H1 (cell line): ENCODE measurements around the gene GRB14. TPM values are rescaled to one million over a fixed set of nuclear protein-coding genes. Genes with fewer than 3 reads are reported as not detected.

Source experiments
- CTCF ChIA-PET: fragments of 300-600 bp; sonication (Branson Sonifier 250); formaldehyde crosslinking; loops from one replicate; lab custom pipeline; 2021; ENCODE audit not compliant: partially characterized antibody; lab: Charles Lee
- POLR2A ChIA-PET: fragments of 300-600 bp; sonication (Branson Sonifier 250); formaldehyde crosslinking; loops from one replicate; lab custom pipeline; 2021; ENCODE audit warnings: inconsistent platforms; ENCODE audit not compliant: partially characterized antibody; lab: Charles Lee
- DNase-seq, 2 experiments: peaks; one replicate each; pipeline versions ENCODE4 v3.0.0 to v3.0.0-alpha.2; 2010 to 2022; ENCODE audit warnings: low spot score in 2 of 2, low read depth in 1 of 2, mixed read lengths in 1 of 2
- FAIRE-seq: peaks from 2 replicates; lab custom pipeline; 2011; peaks lifted over from hg19 to GRCh38; lab: Jason Lieb, UNC
- H2AFZ ChIP-seq: 2 replicates; pipeline ENCODE4 v1.8.1; 2012; ENCODE audit warnings: low read length, inconsistent platforms
- H2AK5ac ChIP-seq: 2 replicates; pipeline ENCODE4 v1.6.1; 2013; ENCODE audit warnings: low read depth, low read length
- H2BK120ac ChIP-seq: replicated peaks from 2 replicates; pipeline ENCODE3; 2013; ENCODE audit warnings: low read depth, low read length, inconsistent platforms
- H2BK12ac ChIP-seq: 2 replicates; pipeline ENCODE4 v1.6.1; 2013; ENCODE audit warnings: low read depth, low read length
- H2BK15ac ChIP-seq: 2 replicates; pipeline ENCODE4 v1.6.1; 2013; ENCODE audit warnings: low read length
- H2BK20ac ChIP-seq: 2 replicates; pipeline ENCODE4 v1.6.1; 2013; ENCODE audit warnings: low read length
- H2BK5ac ChIP-seq: 2 replicates; pipeline ENCODE4 v1.6.1; 2013; ENCODE audit warnings: low read depth, low read length
- H3K14ac ChIP-seq: 2 replicates; pipeline ENCODE4 v1.6.1; 2013; ENCODE audit warnings: inconsistent platforms; ENCODE audit not compliant: insufficient read length
- H3K18ac ChIP-seq: 2 replicates; pipeline ENCODE4 v1.6.1; 2013; ENCODE audit warnings: low read length; ENCODE audit errors: extremely low read depth
- H3K23ac ChIP-seq: 2 replicates; pipeline ENCODE4 v1.6.1; 2013; ENCODE audit warnings: inconsistent platforms; ENCODE audit not compliant: insufficient read length
- H3K23me2 ChIP-seq: 2 replicates; pipeline ENCODE4 v1.6.1; 2013; ENCODE audit warnings: low read depth, low read length
- H3K27ac ChIP-seq: 2 replicates; pipeline ENCODE4 v1.6.1; 2011; ENCODE audit warnings: low read depth, low read length, inconsistent platforms
- H3K27me3 ChIP-seq, 4 experiments: replicated peaks in 1 of 4; 1 replicate in 1 of 4; 2 replicates in 3 of 4; pipeline versions ENCODE4 v1.6.1 to v1.8.1; 2011 to 2013; ENCODE audit warnings: low read length in 3 of 4, mild to moderate bottlenecking in 3 of 4, inconsistent platforms in 2 of 4, mixed read lengths in 2 of 4, moderate library complexity in 1 of 4; ENCODE audit not compliant: control insufficient read depth in 3 of 4, insufficient read depth in 3 of 4; ENCODE audit errors: extremely low read depth in 1 of 4
- H3K36me3 ChIP-seq, 4 experiments: 2 replicates each; pipeline versions ENCODE4 v1.6.1 to v1.8.1; 2011 to 2013; ENCODE audit warnings: mild to moderate bottlenecking in 4 of 4, low read length in 3 of 4, moderate library complexity in 2 of 4, control low read depth in 1 of 4, inconsistent platforms in 1 of 4; ENCODE audit not compliant: insufficient read depth in 4 of 4, control insufficient read depth in 2 of 4
- H3K4ac ChIP-seq: replicated peaks from 2 replicates; pipeline ENCODE3; 2013; ENCODE audit warnings: low read length, low read depth, mixed read lengths, inconsistent platforms; ENCODE audit not compliant: insufficient read length
- H3K4me1 ChIP-seq, 4 experiments: replicated peaks in 1 of 4; 1 replicate in 1 of 4; 2 replicates in 3 of 4; pipeline versions ENCODE4 v1.6.1 to v1.8.1; 2011 to 2013; ENCODE audit warnings: low read length in 3 of 4, inconsistent platforms in 2 of 4, mixed read lengths in 1 of 4; ENCODE audit not compliant: insufficient read depth in 4 of 4, control insufficient read depth in 3 of 4
- H3K4me2 ChIP-seq, 2 experiments: 2 replicates each; pipeline versions ENCODE4 v1.6.1 to v1.8.1; 2011 to 2013; ENCODE audit warnings: low read depth in 2 of 2, low read length in 2 of 2, control low read depth in 1 of 2, inconsistent platforms in 1 of 2, mild to moderate bottlenecking in 1 of 2; ENCODE audit not compliant: insufficient read depth in 1 of 2
- H3K4me3 ChIP-seq, 4 experiments: fragments of 200-600, 300-600 bp in 1 of 4; sonication (generic), shearing (Covaris generic), sonication (Bioruptor Twin) in 1 of 4; 2 replicates each; pipeline versions ENCODE4 v1.5.1 to v1.8.1; 2011 to 2016; ENCODE audit warnings: low read length in 4 of 4, low read depth in 3 of 4, control low read depth in 2 of 4, inconsistent platforms in 2 of 4, mild to moderate bottlenecking in 2 of 4, mixed read lengths in 1 of 4, moderate library complexity in 1 of 4; ENCODE audit not compliant: insufficient read depth in 2 of 4; ENCODE audit errors: extremely low read depth in 1 of 4
- H3K56ac ChIP-seq: replicated peaks from 2 replicates; pipeline ENCODE3; 2013; ENCODE audit warnings: low read depth, mild to moderate bottlenecking, mixed read lengths, low read length, inconsistent platforms; ENCODE audit not compliant: insufficient read length
- H3K79me1 ChIP-seq: 2 replicates; pipeline ENCODE4 v1.6.1; 2013; ENCODE audit warnings: low read depth, low read length, control low read depth
- H3K79me2 ChIP-seq, 2 experiments: 2 replicates each; pipeline versions ENCODE4 v1.6.1 to v1.8.1; 2012 to 2013; ENCODE audit warnings: low read length in 2 of 2, mild to moderate bottlenecking in 2 of 2, inconsistent platforms in 1 of 2; ENCODE audit not compliant: insufficient read depth in 2 of 2, control insufficient read depth in 1 of 2
- H3K9ac ChIP-seq, 4 experiments: replicated peaks in 1 of 4; 1 replicate in 1 of 4; 2 replicates in 3 of 4; pipeline versions ENCODE4 v1.6.1 to v1.8.1; 2011 to 2013; ENCODE audit warnings: low read depth in 3 of 4, low read length in 3 of 4, control low read depth in 2 of 4, mild to moderate bottlenecking in 2 of 4, moderate library complexity in 2 of 4, inconsistent platforms in 1 of 4; ENCODE audit errors: extremely low read depth in 1 of 4
- H3K9me3 ChIP-seq, 2 experiments: 2 replicates each; pipeline versions ENCODE4 v1.6.1 to v1.8.1; 2012 to 2013; ENCODE audit warnings: mild to moderate bottlenecking in 2 of 2, moderate library complexity in 2 of 2, control low read depth in 1 of 2, inconsistent platforms in 1 of 2, low read depth in 1 of 2, low read length in 1 of 2, mixed read lengths in 1 of 2; ENCODE audit not compliant: insufficient read depth in 2 of 2
- H4K20me1 ChIP-seq, 2 experiments: replicated peaks in 1 of 2; 2 replicates each; pipeline versions ENCODE3 to v1.8.1; 2011 to 2013; ENCODE audit warnings: inconsistent platforms in 2 of 2, low read length in 2 of 2, mild to moderate bottlenecking in 1 of 2; ENCODE audit not compliant: insufficient read depth in 2 of 2, control insufficient read depth in 1 of 2
- H4K5ac ChIP-seq: 2 replicates; pipeline ENCODE4 v1.6.1; 2013; ENCODE audit warnings: low read length, low read depth, mixed read lengths, inconsistent platforms; ENCODE audit not compliant: insufficient read length
- H4K8ac ChIP-seq: 2 replicates; pipeline ENCODE4 v1.8.0; 2013; ENCODE audit warnings: mild to moderate bottlenecking, moderate library complexity, low read length, inconsistent platforms; ENCODE audit not compliant: insufficient read depth; ENCODE audit errors: extremely low read depth
- H4K91ac ChIP-seq: replicated peaks from 2 replicates; pipeline ENCODE3; 2013; ENCODE audit warnings: low read length, mixed read lengths, inconsistent platforms; ENCODE audit not compliant: insufficient read length
- BCL11A ChIP-seq, 2 experiments: IDR thresholded peaks; one replicate each; pipeline ENCODE4 v1.6.1; 2011; ENCODE audit warnings: low read depth in 2 of 2, low read length in 2 of 2, mild to moderate bottlenecking in 2 of 2
- CEBPB ChIP-seq: IDR thresholded peaks from 2 replicates; pipeline ENCODE4 v1.6.1; 2012; ENCODE audit warnings: low read depth, low read length
- EP300 ChIP-seq, 2 experiments: IDR thresholded peaks; 1 replicate in 1 of 2; 2 replicates in 1 of 2; pipeline ENCODE4 v1.6.1; 2011 to 2012; ENCODE audit warnings: low read depth in 2 of 2, low read length in 2 of 2, mild to moderate bottlenecking in 2 of 2, borderline replicate concordance in 1 of 2, inconsistent platforms in 1 of 2, moderate library complexity in 1 of 2
- JUN ChIP-seq: IDR thresholded peaks from 2 replicates; pipeline ENCODE4 v1.6.1; 2011; ENCODE audit warnings: low read depth, mild to moderate bottlenecking, improper control_type of control experiment, low read length
- MAFK ChIP-seq: IDR thresholded peaks from 2 replicates; pipeline ENCODE4 v1.6.1; 2012; ENCODE audit warnings: low read depth, mild to moderate bottlenecking, improper control_type of control experiment, low read length
- NRF1 ChIP-seq: IDR thresholded peaks from 2 replicates; pipeline ENCODE4 v1.6.1; 2011; ENCODE audit warnings: mild to moderate bottlenecking, low read depth, low read length, improper control_type of control experiment
- SIX5 ChIP-seq: IDR thresholded peaks from 2 replicates; pipeline ENCODE4 v1.6.1; 2011; ENCODE audit warnings: mild to moderate bottlenecking, low read depth, low read length
- TAF1 ChIP-seq: IDR thresholded peaks from 2 replicates; pipeline ENCODE4 v1.6.1; 2011; ENCODE audit warnings: mild to moderate bottlenecking, low read depth, low read length
- TAF7 ChIP-seq: optimal IDR thresholded peaks from 2 replicates; pipeline ENCODE3; 2011; ENCODE audit warnings: low read depth, mild to moderate bottlenecking, inconsistent platforms, low read length, moderate library complexity, borderline replicate concordance
- whole genome bisulfite sequencing, 2 experiments: shearing (Covaris generic) in 1 of 2; methylation state at CpG; one replicate each; pipeline versions ENCODE4 v1.1.6 to v1.1.7; 2013 to 2015; ENCODE audit warnings: low lambda C conversion rate in 2 of 2, mixed read lengths in 2 of 2, inconsistent platforms in 1 of 2, low coverage in 1 of 2, missing lambda C conversion rate in 1 of 2; ENCODE audit not compliant: insufficient replicate concordance in 2 of 2, insufficient coverage in 1 of 2, insufficient read length in 1 of 2; ENCODE audit errors: extremely low coverage in 1 of 2, missing lambda C conversion rate in 1 of 2; 5-methylcytosine and 5-hydroxymethylcytosine counted together
- polyA plus RNA-seq, 7 experiments: library from polyadenylated mRNA; depleted of rRNA in 3 of 7; stranded (reverse) in 5 of 7; unstranded in 2 of 7; fragments of >200 nt in 5 of 7; fragments of 200-250 nt in 2 of 7; gene quantifications; 1 replicate in 5 of 7; 2 replicates in 1 of 7; 4 replicates in 1 of 7; pipeline versions ENCODE4 v1.2.1 to v1.2.3, GENCODE V29; 2011 to 2013; ENCODE audit warnings: missing spikeins in 2 of 7, mixed read lengths in 2 of 7
- total RNA-seq: library from RNA; stranded (reverse); fragmentation: NEBNext Ultra II Directional; extraction: Animal tissue kit (Norgen Biotek cat#: 25700); gene quantifications from 2 replicates; pipeline ENCODE4 v1.2.1, GENCODE V29; 2021

GRB14 gene
- total and polyA plus RNA-seq, 2 of the 8 experiments (the other 6 are each of a cell fraction or from before 2014, with no cell fraction given): 2.5 to 11.6 TPM

- no peak overlapping the region for H2AFZ ChIP-seq
- H4K5ac ChIP-seq: no peak overlapping the region
- ChIA-PET POLR2A (no interaction called here), CTCF (interaction anchor here (0.6 to 2.4 kb wide), 4 partner anchors 9 to 1348 kb away, joined by 3 to 8 read pairs (median 4); no protein-coding TSS in a partner anchor)
- H3K27me3 ChIP-seq: no peaks in the 10 kb centered on the region
- H4K91ac ChIP-seq: no peak overlapping the region
- H4K20me1 ChIP-seq: no peaks in the 10 kb centered on the region
- H3K9me3 ChIP-seq: no peaks in the 10 kb centered on the region
- no peak overlapping the region for H3K4ac ChIP-seq
- TF ChIP-seq JUN (no peak), BCL11A (IDR thresholded peaks at IDR 0.05; ENCODE audit: low read depth in 2 of 2, low read length in 2 of 2) (no peak), MAFK (no peak), SIX5 (no peak), CEBPB (no peak), NRF1 (no peak), TAF1 (no peak), TAF7 (no peak), EP300 (IDR thresholded peaks at IDR 0.05; ENCODE audit: borderline replicate concordance in 1 of 2, low read depth in 2 of 2, low read length in 2 of 2) (no peak)
- H2BK15ac ChIP-seq: no peak overlapping the region
- H3K36me3 ChIP-seq: no peaks in the 10 kb centered on the region
- no peaks in the 10 kb centered on the region for H3K79me1 ChIP-seq
- H3K4me2 ChIP-seq: no peak overlapping the region
- no peak overlapping the region for H3K23ac ChIP-seq
- no peaks in the 10 kb centered on the region for H3K23me2 ChIP-seq
- FAIRE-seq (no peak), DNase-seq (no peak)
- H3K4me1 ChIP-seq: peaks cover 0 to 3% (median 0%) of the 10 kb centered on the region in 4 experiments; a peak in 1 of 7 replicates
- no peak overlapping the region for H2BK12ac ChIP-seq
- no peak overlapping the region for H2BK120ac ChIP-seq
- H4K8ac ChIP-seq: no peak overlapping the region
- no peak overlapping the region for H3K18ac ChIP-seq
- H3K14ac ChIP-seq: no peak overlapping the region
- H3K79me2 ChIP-seq: no peaks in the 10 kb centered on the region
- no peak overlapping the region for H3K56ac ChIP-seq
- no peak overlapping the region for H2BK5ac ChIP-seq
- no peak overlapping the region for H2AK5ac ChIP-seq
- H3K27ac ChIP-seq: no peak overlapping the region
- H3K4me3 ChIP-seq: no peak overlapping the region
- WGBS, 2 experiments: 100% methylated on average over 1 of the region's 1 CpG; no CpG with 5 or more reads in 1 of the 2 experiments
- H3K9ac ChIP-seq: no peak overlapping the region
- no peak overlapping the region for H2BK20ac ChIP-seq
Measured at GRCh38 chr2:164530464-164530863, 90.8 kb downstream of the GRB14 start.
